ENCODE measurements around the gene DGKB. TPM values are rescaled to one million over a fixed set of nuclear protein-coding genes. Genes with fewer than 3 reads are reported as not detected.

The DGKB gene
- total and polyA plus RNA-seq, 7 donors, result 0.39 to 22.4 (median 11.3) TPM; not detected in 2

DNA sequence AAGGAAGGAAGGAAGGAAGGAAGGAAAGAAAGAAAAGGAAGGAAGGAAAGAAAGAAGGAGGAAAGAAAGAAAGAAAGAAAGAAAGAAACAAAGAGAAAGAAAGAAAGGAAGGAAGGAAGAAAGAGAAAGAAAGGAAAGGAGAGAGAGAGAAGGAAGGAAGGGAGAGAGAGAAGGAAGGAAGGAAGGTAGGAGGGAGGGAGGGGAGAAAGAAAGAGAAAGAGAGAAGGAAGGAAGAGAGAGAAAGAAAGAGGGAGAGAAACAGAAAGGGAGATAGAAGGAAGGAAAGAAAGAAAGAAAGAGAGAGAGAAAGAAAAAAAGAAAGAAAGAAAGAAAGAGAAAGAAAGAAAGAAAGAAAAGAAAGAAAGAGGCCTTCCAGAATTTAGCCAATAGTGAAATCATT lies 204.9 kb downstream of the DGKB start:
- Histone ChIP-seq H3K4me1 (no peaks in the 10 kb centered on the region), H3K4me3 (no peak overlapping the region), H3K36me3 (no peaks in the 10 kb centered on the region), H3K27me3 (no peaks in the 10 kb centered on the region), H3K27ac (no peak overlapping the region), H3K9me3 (no peaks in the 10 kb centered on the region)
- no peak for DNase-seq
- intact Hi-C loops (cut with DNase I), result no loop called here
- TF ChIP-seq CTCF (IDR thresholded peaks at IDR 0.05) (no peak), EP300 (IDR thresholded peaks at IDR 0.05) (no peak), POLR2AphosphoS5 (IDR thresholded peaks at IDR 0.05) (no peak), POLR2A (IDR thresholded peaks at IDR 0.05) (no peak)

- Histone ChIP-seq H3K27me3 (no peaks in the 10 kb centered on the region), H3K27ac (no peak overlapping the region), H3K4me1 (no peaks in the 10 kb centered on the region), H3K4me3 (no peak overlapping the region), H3K36me3 (no peaks in the 10 kb centered on the region), H3K9me3 (no peaks in the 10 kb centered on the region)
- peak; percentile 67 for DNase-seq
- 0 to 10% methylated on average over 3 of the region's 3 CpGs for WGBS, 2 donors
- intact Hi-C loops (cut with DNase I), result loop anchor here (2.0 kb wide), 1 partner anchor 1411 kb away; no protein-coding TSS in a partner anchor
- TF ChIP-seq POLR2A (IDR thresholded peaks at IDR 0.05) (no peak), POLR2AphosphoS5 (IDR thresholded peaks at IDR 0.05) (no peak), EP300 (IDR thresholded peaks at IDR 0.05) (no peak), CTCF (IDR thresholded peaks at IDR 0.05) (peak in 3 of 4 experiments; percentile 65 to 85 (median 75))
Measured at GRCh38 chr7:14691597-14692203, 210.9 kb downstream of the DGKB start.

- no peak for DNase-seq
- Histone ChIP-seq H3K27ac (no peak overlapping the region), H3K4me3 (no peak overlapping the region), H3K36me3 (no peaks in the 10 kb centered on the region), H3K9me3 (no peaks in the 10 kb centered on the region), H3K4me1 (no peaks in the 10 kb centered on the region), H3K27me3 (no peaks in the 10 kb centered on the region)
- intact Hi-C loops (cut with DNase I), result loop anchor here (2.0 kb wide), 1 partner anchor 1410 kb away; no protein-coding TSS in a partner anchor
- 53 to 68% methylated on average over 2 of the region's 2 CpGs for WGBS, 2 donors
- no peak for TF ChIP-seq CTCF (IDR thresholded peaks at IDR 0.05)
- no peak for TF ChIP-seq POLR2A (IDR thresholded peaks at IDR 0.05)
- TF ChIP-seq EP300 (IDR thresholded peaks at IDR 0.05), result no peak
- TF ChIP-seq POLR2AphosphoS5 (IDR thresholded peaks at IDR 0.05), result no peak
Measured at GRCh38 chr7:14691034-14691433, 211.5 kb downstream of the DGKB start.

DNA sequence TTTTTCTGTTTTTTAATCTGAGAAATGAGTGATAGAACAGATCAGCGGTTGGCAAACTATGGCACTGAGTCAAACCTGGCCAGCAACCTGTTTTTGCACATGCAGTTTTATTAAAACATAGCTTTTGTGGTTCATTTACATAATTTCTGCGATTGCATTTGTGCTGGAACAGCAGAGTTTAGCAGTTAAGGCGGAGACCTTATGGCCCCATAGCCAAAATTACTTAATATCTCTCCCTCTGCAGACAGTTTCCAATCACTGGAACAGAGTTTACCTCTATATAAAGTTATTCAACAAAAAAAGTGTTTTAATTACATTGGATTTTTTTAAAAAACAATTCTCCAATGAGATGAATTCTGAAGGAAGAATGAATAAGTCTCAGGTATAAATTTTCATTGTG lies 212.1 kb downstream of the DGKB start:
- WGBS, 2 donors, result 85 to 87% methylated on average over 3 of the region's 3 CpGs
- TF ChIP-seq CTCF (IDR thresholded peaks at IDR 0.05) (no peak), POLR2AphosphoS5 (IDR thresholded peaks at IDR 0.05) (no peak), EP300 (IDR thresholded peaks at IDR 0.05) (no peak), POLR2A (IDR thresholded peaks at IDR 0.05) (no peak)
- intact Hi-C loops (cut with DNase I), result loop anchor here (2.0 kb wide), 1 partner anchor 1410 kb away; no protein-coding TSS in a partner anchor
- H3K27ac ChIP-seq, result no peak overlapping the region
- H3K36me3 ChIP-seq, result no peaks in the 10 kb centered on the region
- no peaks in the 10 kb centered on the region for H3K27me3 ChIP-seq
- H3K4me1 ChIP-seq, result no peaks in the 10 kb centered on the region
- H3K4me3 ChIP-seq, result no peak overlapping the region
- no peaks in the 10 kb centered on the region for H3K9me3 ChIP-seq
- no peak for DNase-seq

GRCh38 chr7:14690075-14690474 lies 212.5 kb downstream of the DGKB start:
- WGBS, 2 donors, result 48 to 75% methylated on average over 5 of the region's 5 CpGs
- Histone ChIP-seq H3K4me1 (no peaks in the 10 kb centered on the region), H3K4me3 (no peak overlapping the region), H3K27me3 (no peaks in the 10 kb centered on the region), H3K36me3 (no peaks in the 10 kb centered on the region), H3K27ac (no peak overlapping the region), H3K9me3 (no peaks in the 10 kb centered on the region)
- intact Hi-C loops (cut with DNase I), result loop anchor here (2.0 kb wide), 1 partner anchor 1409 kb away; no protein-coding TSS in a partner anchor
- no peak for DNase-seq
- TF ChIP-seq CTCF (IDR thresholded peaks at IDR 0.05) (no peak), EP300 (IDR thresholded peaks at IDR 0.05) (no peak), POLR2AphosphoS5 (IDR thresholded peaks at IDR 0.05) (no peak)

Data from sigmoid colon (tissue), 7 donors.